CD14-positive monocyte (primary cell): Measurements from ENCODE around the gene RIMBP2. TPM values are rescaled to one million over a fixed set of nuclear protein-coding genes. Genes with fewer than 3 reads are reported as not detected.

ENCODE experiments used
- DNase-seq, 3 donors: peaks; one replicate each; pipeline ENCODE4 v3.0.0-alpha.2; 2011 to 2022
- H2AFZ ChIP-seq: 2 replicates; pipeline ENCODE4 v1.6.0; 2012; ENCODE audit warnings: mild to moderate bottlenecking, low read depth, low read length, inconsistent platforms; ENCODE audit not compliant: insufficient read depth, poor library complexity, severe bottlenecking
- H3K27ac ChIP-seq, 2 donors: 1 replicate in 1 of 2; 2 replicates in 1 of 2; pipeline ENCODE4 v1.5.1; 2012 to 2013; ENCODE audit warnings: low read length in 2 of 2, control low read depth in 1 of 2, inconsistent platforms in 1 of 2, low read depth in 1 of 2, mild to moderate bottlenecking in 1 of 2
- H3K27me3 ChIP-seq, 2 donors: one replicate each; pipeline versions ENCODE4 v1.6.0 to v1.6.1; 2011 to 2013; ENCODE audit warnings: low read length in 2 of 2; ENCODE audit not compliant: control insufficient read depth in 2 of 2, insufficient read depth in 2 of 2
- H3K36me3 ChIP-seq, 2 donors: replicated peaks in 1 of 2; 1 replicate in 1 of 2; 2 replicates in 1 of 2; pipeline versions ENCODE4 v1.5.1 to v1.6.1; 2012 to 2013; ENCODE audit warnings: low read length in 2 of 2, control low read depth in 1 of 2, inconsistent platforms in 1 of 2, mild to moderate bottlenecking in 1 of 2; ENCODE audit not compliant: insufficient read depth in 2 of 2, control insufficient read depth in 1 of 2
- H3K4me1 ChIP-seq, 2 donors: 1 replicate in 1 of 2; 2 replicates in 1 of 2; pipeline versions ENCODE4 v1.5.1 to v1.6.1; 2012 to 2013; ENCODE audit warnings: low read length in 2 of 2, control low read depth in 1 of 2, inconsistent platforms in 1 of 2, mild to moderate bottlenecking in 1 of 2, moderate library complexity in 1 of 2; ENCODE audit not compliant: insufficient read depth in 2 of 2, control insufficient read depth in 1 of 2
- H3K4me2 ChIP-seq: replicated peaks from 2 replicates; pipeline ENCODE3; 2012; ENCODE audit warnings: low read length, moderate library complexity, mild to moderate bottlenecking; ENCODE audit not compliant: poor library complexity, severe bottlenecking; ENCODE audit errors: extremely low read depth
- H3K4me3 ChIP-seq, 3 experiments: fragments of 200-600 bp in 1 of 3; sonication (generic) in 1 of 3; replicated peaks in 1 of 3; 1 replicate in 2 of 3; 2 replicates in 1 of 3; pipeline ENCODE4 v1.5.1; 2011 to 2013; ENCODE audit warnings: low read length in 3 of 3, mild to moderate bottlenecking in 3 of 3, control low read depth in 2 of 3, low read depth in 2 of 3, inconsistent platforms in 1 of 3, moderate library complexity in 1 of 3
- H3K79me2 ChIP-seq: 2 replicates; pipeline ENCODE4 v1.6.0; 2012; ENCODE audit warnings: mild to moderate bottlenecking, control low read depth, inconsistent platforms, low read length, moderate library complexity; ENCODE audit not compliant: insufficient read depth
- H3K9ac ChIP-seq: 2 replicates; pipeline ENCODE4 v1.6.0; 2017; ENCODE audit warnings: low read length, mild to moderate bottlenecking; ENCODE audit not compliant: insufficient read depth, poor library complexity, severe bottlenecking
- H3K9me3 ChIP-seq, 2 donors: replicated peaks in 1 of 2; 1 replicate in 1 of 2; 2 replicates in 1 of 2; pipeline versions ENCODE4 v1.5.1 to v1.6.1; 2012 to 2013; ENCODE audit warnings: low read length in 2 of 2, control low read depth in 1 of 2; ENCODE audit not compliant: control insufficient read depth in 1 of 2, insufficient read depth in 1 of 2
- H4K20me1 ChIP-seq: 2 replicates; pipeline ENCODE4 v1.6.0; 2012; ENCODE audit warnings: mild to moderate bottlenecking, low read length, control low read depth, moderate library complexity; ENCODE audit not compliant: insufficient read depth
- H3K27ac Mint-ChIP-seq, 7 donors: one replicate each; pipeline ENCODE4 v1.8.0; 2020; ENCODE audit warnings: mild to moderate bottlenecking in 7 of 7, mixed read lengths in 7 of 7, moderate library complexity in 6 of 7, inconsistent platforms in 2 of 7
- H3K27me3 Mint-ChIP-seq, 3 donors: one replicate each; pipeline ENCODE4 v1.8.0; 2021 to 2022; ENCODE audit warnings: low read depth in 3 of 3, mild to moderate bottlenecking in 3 of 3, mixed read lengths in 3 of 3, moderate library complexity in 3 of 3, inconsistent platforms in 1 of 3
- H3K36me3 Mint-ChIP-seq, 2 donors: one replicate each; pipeline ENCODE4 v1.8.0; 2020; ENCODE audit warnings: mixed read lengths in 2 of 2, inconsistent platforms in 1 of 2, mild to moderate bottlenecking in 1 of 2
- H3K4me1 Mint-ChIP-seq: one replicate; pipeline ENCODE4 v1.8.0; 2020; ENCODE audit warnings: mild to moderate bottlenecking, mixed read lengths
- H3K4me3 Mint-ChIP-seq, 2 donors: one replicate each; pipeline ENCODE4 v1.8.0; 2020; ENCODE audit warnings: mild to moderate bottlenecking in 2 of 2, mixed read lengths in 2 of 2, moderate library complexity in 1 of 2
- H3K9me3 Mint-ChIP-seq, 7 donors: one replicate each; pipeline ENCODE4 v1.8.0; 2020 to 2022; ENCODE audit warnings: mixed read lengths in 7 of 7, mild to moderate bottlenecking in 6 of 7, moderate library complexity in 6 of 7, inconsistent platforms in 2 of 7
- whole genome bisulfite sequencing: methylation state at CpG from one replicate; pipeline ENCODE4 v1.1.5; 2013; ENCODE audit warnings: missing lambda C conversion rate; ENCODE audit not compliant: insufficient coverage; 5-methylcytosine and 5-hydroxymethylcytosine counted together
- intact Hi-C, 2 donors: fragments of 100-400 bp; cut with micrococcal nuclease; formaldehyde crosslinking; loops; one replicate each; pipeline versions ENCODE4 v1.15.0 to v1.15.1; 2023
- polyA plus RNA-seq, 3 donors: library from polyadenylated mRNA; depleted of rRNA in 1 of 3; unstranded in 2 of 3; stranded (reverse) in 1 of 3; fragments of 300-500 nt in 2 of 3; fragments of >200 nt in 1 of 3; fragmentation: Illumina TruSeq in 2 of 3; gene quantifications; 1 replicate in 2 of 3; 2 replicates in 1 of 3; pipeline ENCODE4 v1.2.3, GENCODE V29; 2012 to 2021
- TF ChIP-seq, protein P1 (sequence below): fragments of 200-600 bp; IDR thresholded peaks from one replicate; pipeline ENCODE4 v1.8.0; 2022; ENCODE audit warnings: antibody characterized with exemption, mild to moderate bottlenecking

Gene RIMBP2
- polyA plus RNA-seq, 3 donors, result not detected

DNA sequence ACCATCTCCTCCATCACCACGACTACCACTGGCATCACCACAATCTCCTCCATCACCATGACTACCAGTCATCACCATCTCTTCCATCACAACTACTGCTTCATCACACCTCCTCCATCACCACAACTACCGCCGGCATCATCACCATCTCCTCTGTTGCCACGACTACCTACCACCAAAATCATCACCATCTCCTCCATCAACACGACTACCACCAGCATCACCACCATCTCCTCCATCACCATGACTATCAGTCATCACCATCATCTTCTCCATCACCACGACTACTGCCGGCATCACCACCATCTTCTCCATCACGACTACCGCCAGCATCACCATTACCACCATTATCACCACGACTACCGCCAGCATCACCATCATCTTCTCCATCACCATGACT is 89.5 kb downstream of the RIMBP2 start:
- Histone ChIP-seq H3K4me1 (no peaks in the 10 kb centered on the region), H3K9ac (no peak overlapping the region), H4K20me1 (no peaks in the 10 kb centered on the region), H2AFZ (no peak overlapping the region), H3K36me3 (no peaks in the 10 kb centered on the region), H3K4me2 (no peak overlapping the region), H3K27me3 (no peaks in the 10 kb centered on the region), H3K27ac (no peak overlapping the region), H3K9me3 (peaks cover 6 to 11% of the 10 kb centered on the region in 2 donors), H3K79me2 (no peaks in the 10 kb centered on the region), H3K4me3 (no peak overlapping the region)
- no peak for DNase-seq
- TF ChIP-seq, protein P1, sequence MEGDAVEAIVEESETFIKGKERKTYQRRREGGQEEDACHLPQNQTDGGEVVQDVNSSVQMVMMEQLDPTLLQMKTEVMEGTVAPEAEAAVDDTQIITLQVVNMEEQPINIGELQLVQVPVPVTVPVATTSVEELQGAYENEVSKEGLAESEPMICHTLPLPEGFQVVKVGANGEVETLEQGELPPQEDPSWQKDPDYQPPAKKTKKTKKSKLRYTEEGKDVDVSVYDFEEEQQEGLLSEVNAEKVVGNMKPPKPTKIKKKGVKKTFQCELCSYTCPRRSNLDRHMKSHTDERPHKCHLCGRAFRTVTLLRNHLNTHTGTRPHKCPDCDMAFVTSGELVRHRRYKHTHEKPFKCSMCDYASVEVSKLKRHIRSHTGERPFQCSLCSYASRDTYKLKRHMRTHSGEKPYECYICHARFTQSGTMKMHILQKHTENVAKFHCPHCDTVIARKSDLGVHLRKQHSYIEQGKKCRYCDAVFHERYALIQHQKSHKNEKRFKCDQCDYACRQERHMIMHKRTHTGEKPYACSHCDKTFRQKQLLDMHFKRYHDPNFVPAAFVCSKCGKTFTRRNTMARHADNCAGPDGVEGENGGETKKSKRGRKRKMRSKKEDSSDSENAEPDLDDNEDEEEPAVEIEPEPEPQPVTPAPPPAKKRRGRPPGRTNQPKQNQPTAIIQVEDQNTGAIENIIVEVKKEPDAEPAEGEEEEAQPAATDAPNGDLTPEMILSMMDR, result no peak
- no peaks in the 10 kb centered on the region for H3K36me3 Mint-ChIP-seq
- peaks cover 0 to 5% (median 2%) of the 10 kb centered on the region in 7 donors for H3K9me3 Mint-ChIP-seq
- intact Hi-C loops, result no loop called here
- 78% methylated on average over 11 of the region's 11 CpGs for WGBS
- no peak overlapping the region for H3K4me3 Mint-ChIP-seq
- H3K4me1 Mint-ChIP-seq, result no peaks in the 10 kb centered on the region
- no peak overlapping the region for H3K27ac Mint-ChIP-seq
- H3K27me3 Mint-ChIP-seq, result peaks cover 1 to 3% (median 3%) of the 10 kb centered on the region in 3 donors

DNA sequence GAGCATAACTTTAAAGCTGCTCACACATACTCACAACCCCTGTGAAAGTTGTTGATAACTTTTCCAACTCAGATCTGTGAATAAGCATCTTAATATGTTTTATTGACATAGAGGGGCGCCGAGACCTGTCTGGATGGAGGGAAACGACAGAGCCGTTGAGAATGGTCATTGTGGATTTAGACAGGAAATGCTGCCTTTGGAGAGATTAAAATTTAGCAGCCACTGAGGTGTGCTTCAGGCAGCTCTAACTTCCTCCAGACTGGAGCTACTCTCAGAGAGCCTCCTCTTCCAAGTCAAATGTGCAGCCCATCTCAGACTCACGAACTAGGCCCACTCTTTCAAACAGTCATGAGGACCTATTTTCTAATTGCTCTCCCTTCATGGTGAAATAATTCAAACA is 90.9 kb downstream of the RIMBP2 start:
- TF ChIP-seq, protein P1, result no peak
- Mint-ChIP-seq H3K36me3 (no peaks in the 10 kb centered on the region), H3K9me3 (peaks cover 0 to 13% (median 2%) of the 10 kb centered on the region in 7 donors), H3K4me3 (no peak overlapping the region), H3K27ac (peak overlapping the region in 1 of 7 donors; percentile 18), H3K27me3 (peaks cover 0 to 3% (median 3%) of the 10 kb centered on the region in 3 donors), H3K4me1 (no peaks in the 10 kb centered on the region)
- Histone ChIP-seq H3K27me3 (no peaks in the 10 kb centered on the region), H2AFZ (no peak overlapping the region), H4K20me1 (no peaks in the 10 kb centered on the region), H3K9ac (no peak overlapping the region), H3K36me3 (no peaks in the 10 kb centered on the region), H3K4me2 (no peak overlapping the region), H3K4me3 (no peak overlapping the region), H3K27ac (no peak overlapping the region), H3K4me1 (no peaks in the 10 kb centered on the region), H3K9me3 (peaks cover 6 to 11% of the 10 kb centered on the region in 2 donors), H3K79me2 (no peaks in the 10 kb centered on the region)
- no peak for DNase-seq
- intact Hi-C loops, result no loop called here
- WGBS, result no CpG with 5 or more reads among the region's 5 CpGs
